Karpas-422 (cell line): ENCODE measurements around the gene SERPINB6. TPM values are rescaled to one million over a fixed set of nuclear protein-coding genes. Genes with fewer than 3 reads are reported as not detected.
"Not testable (repeated sequence)": the region's sequence is repeated elsewhere in the genome, so short reads cannot be mapped to it uniquely, and the experiment has no call there.

ENCODE experiments used
- DNase-seq: peaks from one replicate; pipeline ENCODE4 v3.0.0-alpha.2; 2015
- H2AFZ ChIP-seq: fragments of 200-600 bp; sonication (generic); 2 replicates; pipeline ENCODE4 v1.6.1; 2014; ENCODE audit warnings: antibody characterized with exemption, low read length, mixed read lengths
- H3K27ac ChIP-seq: fragments of 200-600 bp; sonication (generic); 2 replicates; pipeline ENCODE4 v1.5.1; 2014; ENCODE audit warnings: mild to moderate bottlenecking, low read length, moderate library complexity
- H3K27me3 ChIP-seq: fragments of 200-600 bp; sonication (generic); 2 replicates; pipeline ENCODE4 v1.6.1; 2014; ENCODE audit warnings: low read length, mixed read lengths
- H3K36me3 ChIP-seq: fragments of 200-600 bp; sonication (generic); 2 replicates; pipeline ENCODE4 v1.6.1; 2014; ENCODE audit warnings: low read length, mixed read lengths; ENCODE audit not compliant: insufficient read depth
- H3K4me1 ChIP-seq: fragments of 200-600 bp; sonication (generic); 2 replicates; pipeline ENCODE4 v1.6.1; 2014; ENCODE audit warnings: mild to moderate bottlenecking, low read length, mixed read lengths
- H3K4me2 ChIP-seq: fragments of 200-600 bp; sonication (generic); 2 replicates; pipeline ENCODE4 v1.6.1; 2014; ENCODE audit warnings: low read length, low read depth, mild to moderate bottlenecking; ENCODE audit not compliant: poor library complexity, severe bottlenecking
- H3K4me3 ChIP-seq: fragments of 200-600 bp; sonication (generic); 2 replicates; pipeline ENCODE4 v1.5.1; 2014; ENCODE audit warnings: mild to moderate bottlenecking, antibody characterized with exemption, low read length, mixed read lengths
- H3K79me2 ChIP-seq: fragments of 200-600 bp; sonication (generic); 2 replicates; pipeline ENCODE4 v1.6.1; 2014; ENCODE audit warnings: mild to moderate bottlenecking, low read length, mixed read lengths
- H3K9ac ChIP-seq: fragments of 200-600 bp; sonication (generic); 2 replicates; pipeline ENCODE4 v1.6.0; 2014; ENCODE audit warnings: low read length
- H3K9me2 ChIP-seq: fragments of 200-600 bp; sonication (generic), shearing (Covaris generic); replicated peaks from 2 replicates; pipeline ENCODE4 v1.6.0; 2014; ENCODE audit warnings: mild to moderate bottlenecking, low read length, moderate library complexity; ENCODE audit not compliant: insufficient read depth
- H3K9me3 ChIP-seq: fragments of 300-700, 200-600 bp; sonication (generic); 2 replicates; pipeline ENCODE4 v1.6.1; 2014; ENCODE audit warnings: low read length, mixed read lengths
- H4K20me1 ChIP-seq: fragments of 200-600 bp; sonication (generic); 2 replicates; pipeline ENCODE4 v1.6.1; 2014; ENCODE audit warnings: mild to moderate bottlenecking, antibody characterized with exemption, low read length, low read depth; ENCODE audit not compliant: insufficient read depth
- total RNA-seq: library from RNA; depleted of rRNA; stranded (reverse); fragments of >200 nt; shearing (Covaris generic); gene quantifications from 2 replicates; pipeline ENCODE4 v1.2.3, GENCODE V29; 2014; ENCODE audit warnings: low replicate concordance

The SERPINB6 gene
- total RNA-seq, 1 experiment from 2014 or later, result not detected

DNA sequence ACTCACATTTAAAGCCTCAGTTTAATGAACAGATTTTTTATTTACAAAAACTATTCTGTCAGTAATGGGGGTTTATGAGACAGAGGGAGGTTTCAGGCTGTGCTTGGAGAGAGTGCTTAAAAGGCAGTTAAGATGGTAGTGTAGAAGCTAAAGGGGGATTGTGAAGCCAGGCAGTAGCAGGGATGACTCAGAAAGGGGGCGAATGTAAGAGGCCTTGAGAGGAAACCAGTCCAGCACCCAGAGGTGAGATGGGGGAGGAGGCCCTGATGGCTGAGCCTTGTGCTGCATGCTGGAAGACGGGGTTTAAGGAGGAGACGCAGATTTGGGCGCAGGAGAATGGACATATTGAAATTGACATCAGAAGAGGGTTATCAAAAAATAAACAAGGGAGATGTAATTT is 61.6 kb downstream of the SERPINB6 start:
- H3K9ac ChIP-seq, result no peak overlapping the region
- no peaks in the 10 kb centered on the region for H3K9me3 ChIP-seq
- no peak overlapping the region for H2AFZ ChIP-seq
- H3K27ac ChIP-seq, result no peak overlapping the region
- H3K4me1 ChIP-seq, result peaks cover 42% of the 10 kb centered on the region
- H3K79me2 ChIP-seq, result no peaks in the 10 kb centered on the region
- H3K4me3 ChIP-seq, result no peak overlapping the region
- no peak for DNase-seq
- no peaks in the 10 kb centered on the region for H3K36me3 ChIP-seq
- no peaks in the 10 kb centered on the region for H4K20me1 ChIP-seq
- H3K9me2 ChIP-seq, result no peaks in the 10 kb centered on the region
- H3K4me2 ChIP-seq, result no peak overlapping the region
- H3K27me3 ChIP-seq, result no peaks in the 10 kb centered on the region

DNA sequence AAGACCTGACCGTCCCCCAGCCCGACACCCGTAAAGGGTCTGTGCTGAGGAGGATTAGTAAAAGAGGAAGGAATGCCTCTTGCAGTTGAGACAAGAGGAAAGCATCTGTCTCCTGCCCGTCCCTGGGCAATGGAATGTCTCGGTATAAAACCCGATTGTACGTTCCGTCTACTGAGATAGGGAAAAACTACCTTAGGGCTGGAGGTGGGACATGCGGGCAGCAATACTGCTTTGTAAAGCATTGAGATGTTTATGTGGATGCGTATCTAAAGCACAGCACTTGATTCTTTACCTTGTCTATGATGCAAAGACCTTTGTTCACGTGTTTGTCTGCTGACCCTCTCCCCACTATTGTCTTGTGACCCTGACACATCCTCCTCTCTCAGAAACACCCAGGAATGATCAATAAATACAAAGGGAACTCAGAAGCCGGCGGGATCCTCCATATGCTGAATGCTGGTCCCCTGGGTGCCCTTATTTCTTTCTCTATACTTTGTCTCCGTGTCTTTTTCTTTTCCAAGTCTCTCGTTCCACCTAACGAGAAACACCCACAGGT is 62.2 kb downstream of the SERPINB6 start:
- H3K36me3 ChIP-seq, H3K27ac ChIP-seq, H3K79me2 ChIP-seq, H3K4me2 ChIP-seq, H3K9me2 ChIP-seq, H3K4me3 ChIP-seq, H4K20me1 ChIP-seq, H3K9ac ChIP-seq, DNase-seq, H2AFZ ChIP-seq, H3K9me3 ChIP-seq, H3K27me3 ChIP-seq: not testable (repeated sequence)
- peaks cover 47% of the 10 kb centered on the region for H3K4me1 ChIP-seq

GRCh38 chr6:2908516-2908915 is 62.9 kb downstream of the SERPINB6 start:
- not testable (repeated sequence) for H3K79me2 ChIP-seq, H3K36me3 ChIP-seq, H3K9me2 ChIP-seq, H3K4me3 ChIP-seq, H2AFZ ChIP-seq, DNase-seq, H3K27me3 ChIP-seq, H4K20me1 ChIP-seq, H3K4me2 ChIP-seq, H3K9me3 ChIP-seq
- H3K27ac ChIP-seq, result peak overlapping the region; percentile 43
- 0 out of 2 replicates have a peak overlapping the region, but pooled peaks have one; percentile 3 for H3K9ac ChIP-seq
- peaks cover 49% of the 10 kb centered on the region for H3K4me1 ChIP-seq

- not testable (repeated sequence) for H3K27ac ChIP-seq, H2AFZ ChIP-seq, DNase-seq, H3K9me2 ChIP-seq, H3K9me3 ChIP-seq, H3K27me3 ChIP-seq
- Histone ChIP-seq H4K20me1 (peaks cover 15% of the 10 kb centered on the region; the same call in 1 of the 2 replicates), H3K36me3 (peaks cover 28% of the 10 kb centered on the region), H3K4me1 (peaks cover 54% of the 10 kb centered on the region), H3K4me2 (peak overlapping the region; percentile 82), H3K4me3 (peak overlapping the region; percentile 89), H3K79me2 (peaks cover 43% of the 10 kb centered on the region), H3K9ac (peak overlapping the region; percentile 87)
Measured at GRCh38 chr6:2903411-2904185, 67.8 kb downstream of the SERPINB6 start.

DNA sequence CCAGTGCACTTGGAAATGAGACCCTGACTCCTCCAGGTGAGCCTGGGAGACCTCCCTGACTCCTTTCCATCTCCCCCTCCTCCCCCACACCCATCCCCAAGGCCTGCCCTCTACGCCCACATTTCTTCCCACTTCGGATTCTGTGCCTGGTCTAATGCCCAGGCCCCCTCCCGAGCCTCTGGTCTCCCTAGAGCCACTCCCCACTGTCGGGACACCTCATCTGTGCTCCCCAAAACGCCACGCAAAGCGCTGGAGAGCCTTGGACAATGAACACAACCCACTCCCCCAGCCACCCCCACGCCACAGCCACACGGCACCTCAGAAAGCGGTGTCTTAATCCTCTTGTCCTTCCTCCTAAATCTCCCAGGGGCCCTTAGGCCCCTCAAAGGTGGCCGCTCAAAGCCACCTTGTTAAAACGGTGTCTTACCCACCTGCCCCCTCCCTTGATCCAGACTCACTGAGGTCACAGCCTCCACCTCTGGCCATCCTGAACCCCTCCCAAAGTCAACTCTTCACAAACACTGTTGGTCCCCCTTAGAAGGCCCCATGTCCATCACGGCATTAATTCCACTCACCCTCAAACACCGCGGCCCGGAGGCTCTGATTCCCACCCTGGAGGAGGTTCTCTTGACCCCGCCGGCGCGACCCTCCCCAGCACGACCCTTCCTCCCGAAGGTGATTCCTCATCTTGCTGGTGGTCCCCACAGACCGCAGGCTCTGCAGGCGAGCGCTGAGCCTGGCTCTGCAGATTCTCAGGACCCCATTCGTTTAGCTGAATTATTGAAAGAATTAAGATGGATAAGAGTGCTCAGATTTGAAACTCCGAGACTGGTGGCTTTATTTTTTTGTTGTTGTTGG is 69.5 kb downstream of the SERPINB6 start:
- Histone ChIP-seq H3K79me2 (peaks cover 56% of the 10 kb centered on the region), H4K20me1 (peaks cover 15% of the 10 kb centered on the region; the same call in 1 of the 2 replicates), H3K9ac (peak overlapping the region; percentile 87), H3K4me2 (peak overlapping the region; percentile 82), H3K27ac (peak overlapping the region; percentile 78), H3K36me3 (peaks cover 36% of the 10 kb centered on the region), H3K4me3 (peak overlapping the region; percentile 89), H3K4me1 (peaks cover 60% of the 10 kb centered on the region)
- H3K9me3 ChIP-seq, H3K27me3 ChIP-seq, H2AFZ ChIP-seq, H3K9me2 ChIP-seq: not testable (repeated sequence)
- DNase-seq, result peak; percentile 51

GRCh38 chr6:2900821-2901644 is 70.3 kb downstream of the SERPINB6 start:
- Histone ChIP-seq H3K79me2 (peaks cover 60% of the 10 kb centered on the region), H3K36me3 (peaks cover 42% of the 10 kb centered on the region), H3K27me3 (no peaks in the 10 kb centered on the region), H2AFZ (no peak overlapping the region), H3K27ac (peak overlapping the region; percentile 78), H3K4me3 (peak overlapping the region; percentile 89; the same call in 1 of the 2 replicates), H3K4me2 (peak overlapping the region; percentile 82), H4K20me1 (peaks cover 15% of the 10 kb centered on the region; the same call in 1 of the 2 replicates), H3K9me3 (no peaks in the 10 kb centered on the region), H3K9me2 (no peaks in the 10 kb centered on the region), H3K4me1 (peaks cover 58% of the 10 kb centered on the region), H3K9ac (peak overlapping the region; percentile 87)
- no peak for DNase-seq

- Histone ChIP-seq H3K9me3 (no peaks in the 10 kb centered on the region), H3K27ac (peak overlapping the region; percentile 78), H2AFZ (no peak overlapping the region), H3K36me3 (peaks cover 48% of the 10 kb centered on the region), H4K20me1 (peaks cover 15% of the 10 kb centered on the region; the same call in 1 of the 2 replicates), H3K9ac (peak overlapping the region; percentile 87; the same call in 1 of the 2 replicates), H3K4me1 (peaks cover 53% of the 10 kb centered on the region), H3K27me3 (no peaks in the 10 kb centered on the region), H3K4me2 (peak overlapping the region; percentile 82), H3K4me3 (peak overlapping the region; percentile 89; the same call in 1 of the 2 replicates), H3K79me2 (peaks cover 62% of the 10 kb centered on the region), H3K9me2 (no peaks in the 10 kb centered on the region)
- no peak for DNase-seq
Measured at GRCh38 chr6:2900221-2900807, 71.1 kb downstream of the SERPINB6 start.
